Mucosa of descending colon (tissue), 3 donors: ENCODE results near the gene DNAH3. TPM values are rescaled to one million over a fixed set of nuclear protein-coding genes. Genes with fewer than 3 reads are reported as not detected.
A peak's percentile ranks its signal among the peaks of the same experiment; 100 is the strongest.
"Not testable (repeated sequence)": the region's sequence is repeated elsewhere in the genome, so short reads cannot be mapped to it uniquely, and the experiment has no call there.

Experiments
- ATAC-seq: fragments of 200-7000 bp; cut with Tn5 transposase; one replicate; pipeline ENCODE4 v1.9.1; 2020; ENCODE audit warnings: mild to moderate bottlenecking, moderate library complexity
- DNase-seq, 3 donors: peaks; one replicate each; pipeline ENCODE4 v3.0.0-alpha.2; 2020
- H3K36me3 ChIP-seq: fragments of 200-600 bp; one replicate; pipeline ENCODE4 v1.8.0; 2021; ENCODE audit warnings: low read depth, mild to moderate bottlenecking
- H3K4me1 ChIP-seq: fragments of 200-600 bp; one replicate; pipeline ENCODE4 v1.8.0; 2021; ENCODE audit warnings: low read depth, mild to moderate bottlenecking
- H3K4me3 ChIP-seq: fragments of 200-600 bp; one replicate; pipeline ENCODE4 v1.8.0; 2021; ENCODE audit warnings: mild to moderate bottlenecking
- H3K9me3 ChIP-seq: fragments of 200-600 bp; one replicate; pipeline ENCODE4 v1.8.0; 2021; ENCODE audit warnings: mild to moderate bottlenecking
- CTCF ChIP-seq: fragments of 200-600 bp; IDR thresholded peaks from one replicate; pipeline ENCODE4 v1.8.0; 2022; ENCODE audit warnings: antibody characterized with exemption, mild to moderate bottlenecking
- intact Hi-C, 2 donors: fragments of 100-400 bp; cut with DNase I in 1 of 2; cut with micrococcal nuclease in 1 of 2; formaldehyde crosslinking; loops; one replicate each; pipeline versions ENCODE4 v1.11.0 to v1.11.1; 2022; cut with DNase I, micrococcal nuclease
- total RNA-seq, 3 donors: library from RNA; stranded (reverse); fragmentation: NEBNext Ultra II Directional in 2 of 3; extraction: Animal tissue kit (Norgen Biotek cat#: 25700) in 2 of 3; gene quantifications; one replicate each; pipeline versions ENCODE4 v1.2.1 to v1.2.4, GENCODE V29; 2021 to 2023
- donor health status: DM: no; HTN: no; CAD: no; lungs with moderate emphysema.
- donor health status: DM: no; HTN: no; CAD: no.
- donor health status: DM: no; HTN: yes; CAD: no.

DNAH3 gene
- total RNA-seq, 3 donors from 2014 or later, result 2.2 to 6.4 (median 2.9) TPM

- no peak for TF ChIP-seq CTCF
- no peak overlapping the region for H3K4me3 ChIP-seq
- DNase-seq, result no peak
- no peaks in the 10 kb centered on the region for H3K9me3 ChIP-seq
- intact Hi-C loops, result no loop called here
- no peaks in the 10 kb centered on the region for H3K4me1 ChIP-seq
- no peaks in the 10 kb centered on the region for H3K36me3 ChIP-seq
- no peak for ATAC-seq
Observed at GRCh38 chr16:21125191-21125590, 25.5 kb downstream of the DNAH3 start.

- intact Hi-C loops, result no loop called here
- TF ChIP-seq CTCF, result no peak
- H3K4me1 ChIP-seq, result no peaks in the 10 kb centered on the region
- ATAC-seq (peak; percentile 43), DNase-seq (no peak)
- no peaks in the 10 kb centered on the region for H3K36me3 ChIP-seq
- H3K9me3 ChIP-seq, result no peaks in the 10 kb centered on the region
- no peak overlapping the region for H3K4me3 ChIP-seq
Observed at GRCh38 chr16:21120976-21121520, 29.6 kb downstream of the DNAH3 start.

- intact Hi-C loops, result no loop called here
- ATAC-seq (no peak), DNase-seq (no peak)
- no peaks in the 10 kb centered on the region for H3K9me3 ChIP-seq
- no peaks in the 10 kb centered on the region for H3K36me3 ChIP-seq
- H3K4me1 ChIP-seq, result no peaks in the 10 kb centered on the region
- no peak overlapping the region for H3K4me3 ChIP-seq
- no peak for TF ChIP-seq CTCF
Observed at GRCh38 chr16:21117567-21117966, 33.1 kb downstream of the DNAH3 start.

- no peaks in the 10 kb centered on the region for H3K36me3 ChIP-seq
- no peak overlapping the region for H3K4me3 ChIP-seq
- no peaks in the 10 kb centered on the region for H3K4me1 ChIP-seq
- no peaks in the 10 kb centered on the region for H3K9me3 ChIP-seq
- ATAC-seq (no peak), DNase-seq (no peak)
- TF ChIP-seq CTCF, result no peak
- intact Hi-C loops, result no loop called here
Observed at GRCh38 chr16:21116148-21116693, 34.4 kb downstream of the DNAH3 start.

- H3K9me3 ChIP-seq, H3K4me1 ChIP-seq, ATAC-seq, DNase-seq, H3K36me3 ChIP-seq, H3K4me3 ChIP-seq, intact Hi-C loops: not testable (repeated sequence)
Observed at GRCh38 chr16:21115551-21115950, 35.1 kb downstream of the DNAH3 start.

- intact Hi-C loops, result no loop called here
- Histone ChIP-seq H3K4me1 (no peaks in the 10 kb centered on the region), H3K9me3 (no peaks in the 10 kb centered on the region), H3K4me3 (no peak overlapping the region), H3K36me3 (no peaks in the 10 kb centered on the region)
- DNase-seq (no peak), ATAC-seq (no peak)
- no peak for TF ChIP-seq CTCF
Observed at GRCh38 chr16:21103941-21104860, 46.4 kb downstream of the DNAH3 start.
